DND-41 (cell line): ENCODE results near the gene ACTR3C.
"Not testable (repeated sequence)": the region's sequence is repeated elsewhere in the genome, so short reads cannot be mapped to it uniquely, and the experiment has no call there.

Experiments
- CTCF ChIP-seq: IDR thresholded peaks from 2 replicates; pipeline ENCODE4 v1.5.1; 2012; ENCODE audit warnings: borderline replicate concordance, low read length, moderate library complexity, mild to moderate bottlenecking; ENCODE audit not compliant: poor library complexity, severe bottlenecking; ENCODE audit errors: extremely low read depth
- EZH2 ChIP-seq: IDR thresholded peaks from 3 replicates; pipeline ENCODE4 v1.6.1; 2012; ENCODE audit warnings: borderline replicate concordance, low read depth, mild to moderate bottlenecking, moderate library complexity, low read length, inconsistent platforms; ENCODE audit not compliant: severe bottlenecking

DNA sequence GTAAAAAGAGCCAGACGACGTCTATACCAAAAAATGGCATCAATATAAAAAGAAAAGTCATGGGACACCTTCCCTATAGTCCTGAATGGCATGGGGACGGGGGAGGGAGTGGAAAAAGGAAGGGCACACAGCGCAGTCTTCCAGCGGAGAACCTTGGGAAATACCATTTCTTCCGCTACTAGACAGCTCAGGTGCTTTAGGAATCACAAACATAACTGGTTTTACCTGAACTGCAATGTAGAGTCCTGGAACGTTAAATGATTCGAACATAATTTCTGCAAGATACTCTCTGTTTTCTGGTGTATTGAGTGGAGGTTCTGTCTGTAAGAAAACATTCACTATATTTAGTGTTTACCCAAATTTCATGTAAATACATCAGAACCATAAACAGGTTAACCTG is 28.3 kb downstream of the ACTR3C start:
- TF ChIP-seq CTCF, EZH2: not testable (repeated sequence)
